H1 (cell line): ENCODE data around the gene RANBP17. TPM values are rescaled to one million over a fixed set of nuclear protein-coding genes. Genes with fewer than 3 reads are reported as not detected.

Experiments used
- CTCF ChIA-PET: fragments of 300-600 bp; sonication (Branson Sonifier 250); formaldehyde crosslinking; loops from one replicate; lab custom pipeline; 2021; ENCODE audit not compliant: partially characterized antibody; lab: Charles Lee
- POLR2A ChIA-PET: fragments of 300-600 bp; sonication (Branson Sonifier 250); formaldehyde crosslinking; loops from one replicate; lab custom pipeline; 2021; ENCODE audit warnings: inconsistent platforms; ENCODE audit not compliant: partially characterized antibody; lab: Charles Lee
- DNase-seq, 2 experiments: peaks; one replicate each; pipeline versions ENCODE4 v3.0.0 to v3.0.0-alpha.2; 2010 to 2022; ENCODE audit warnings: low spot score in 2 of 2, low read depth in 1 of 2, mixed read lengths in 1 of 2
- FAIRE-seq: peaks from 2 replicates; lab custom pipeline; 2011; peaks lifted over from hg19 to GRCh38; lab: Jason Lieb, UNC
- H2AFZ ChIP-seq: 2 replicates; pipeline ENCODE4 v1.8.1; 2012; ENCODE audit warnings: low read length, inconsistent platforms
- H2AK5ac ChIP-seq: 2 replicates; pipeline ENCODE4 v1.6.1; 2013; ENCODE audit warnings: low read depth, low read length
- H2BK120ac ChIP-seq: replicated peaks from 2 replicates; pipeline ENCODE3; 2013; ENCODE audit warnings: low read depth, low read length, inconsistent platforms
- H2BK12ac ChIP-seq: 2 replicates; pipeline ENCODE4 v1.6.1; 2013; ENCODE audit warnings: low read depth, low read length
- H2BK15ac ChIP-seq: 2 replicates; pipeline ENCODE4 v1.6.1; 2013; ENCODE audit warnings: low read length
- H2BK20ac ChIP-seq: 2 replicates; pipeline ENCODE4 v1.6.1; 2013; ENCODE audit warnings: low read length
- H2BK5ac ChIP-seq: 2 replicates; pipeline ENCODE4 v1.6.1; 2013; ENCODE audit warnings: low read depth, low read length
- H3K14ac ChIP-seq: 2 replicates; pipeline ENCODE4 v1.6.1; 2013; ENCODE audit warnings: inconsistent platforms; ENCODE audit not compliant: insufficient read length
- H3K18ac ChIP-seq: 2 replicates; pipeline ENCODE4 v1.6.1; 2013; ENCODE audit warnings: low read length; ENCODE audit errors: extremely low read depth
- H3K23ac ChIP-seq: 2 replicates; pipeline ENCODE4 v1.6.1; 2013; ENCODE audit warnings: inconsistent platforms; ENCODE audit not compliant: insufficient read length
- H3K23me2 ChIP-seq: 2 replicates; pipeline ENCODE4 v1.6.1; 2013; ENCODE audit warnings: low read depth, low read length
- H3K27ac ChIP-seq: 2 replicates; pipeline ENCODE4 v1.6.1; 2011; ENCODE audit warnings: low read depth, low read length, inconsistent platforms
- H3K27me3 ChIP-seq, 4 experiments: replicated peaks in 1 of 4; 1 replicate in 1 of 4; 2 replicates in 3 of 4; pipeline versions ENCODE4 v1.6.1 to v1.8.1; 2011 to 2013; ENCODE audit warnings: low read length in 3 of 4, mild to moderate bottlenecking in 3 of 4, inconsistent platforms in 2 of 4, mixed read lengths in 2 of 4, moderate library complexity in 1 of 4; ENCODE audit not compliant: control insufficient read depth in 3 of 4, insufficient read depth in 3 of 4; ENCODE audit errors: extremely low read depth in 1 of 4
- H3K36me3 ChIP-seq, 4 experiments: 2 replicates each; pipeline versions ENCODE4 v1.6.1 to v1.8.1; 2011 to 2013; ENCODE audit warnings: mild to moderate bottlenecking in 4 of 4, low read length in 3 of 4, moderate library complexity in 2 of 4, control low read depth in 1 of 4, inconsistent platforms in 1 of 4; ENCODE audit not compliant: insufficient read depth in 4 of 4, control insufficient read depth in 2 of 4
- H3K4ac ChIP-seq: replicated peaks from 2 replicates; pipeline ENCODE3; 2013; ENCODE audit warnings: low read length, low read depth, mixed read lengths, inconsistent platforms; ENCODE audit not compliant: insufficient read length
- H3K4me1 ChIP-seq, 4 experiments: replicated peaks in 1 of 4; 1 replicate in 1 of 4; 2 replicates in 3 of 4; pipeline versions ENCODE4 v1.6.1 to v1.8.1; 2011 to 2013; ENCODE audit warnings: low read length in 3 of 4, inconsistent platforms in 2 of 4, mixed read lengths in 1 of 4; ENCODE audit not compliant: insufficient read depth in 4 of 4, control insufficient read depth in 3 of 4
- H3K4me2 ChIP-seq, 2 experiments: 2 replicates each; pipeline versions ENCODE4 v1.6.1 to v1.8.1; 2011 to 2013; ENCODE audit warnings: low read depth in 2 of 2, low read length in 2 of 2, control low read depth in 1 of 2, inconsistent platforms in 1 of 2, mild to moderate bottlenecking in 1 of 2; ENCODE audit not compliant: insufficient read depth in 1 of 2
- H3K4me3 ChIP-seq, 4 experiments: fragments of 200-600, 300-600 bp in 1 of 4; sonication (generic), shearing (Covaris generic), sonication (Bioruptor Twin) in 1 of 4; 2 replicates each; pipeline versions ENCODE4 v1.5.1 to v1.8.1; 2011 to 2016; ENCODE audit warnings: low read length in 4 of 4, low read depth in 3 of 4, control low read depth in 2 of 4, inconsistent platforms in 2 of 4, mild to moderate bottlenecking in 2 of 4, mixed read lengths in 1 of 4, moderate library complexity in 1 of 4; ENCODE audit not compliant: insufficient read depth in 2 of 4; ENCODE audit errors: extremely low read depth in 1 of 4
- H3K56ac ChIP-seq: replicated peaks from 2 replicates; pipeline ENCODE3; 2013; ENCODE audit warnings: low read depth, mild to moderate bottlenecking, mixed read lengths, low read length, inconsistent platforms; ENCODE audit not compliant: insufficient read length
- H3K79me1 ChIP-seq: 2 replicates; pipeline ENCODE4 v1.6.1; 2013; ENCODE audit warnings: low read depth, low read length, control low read depth
- H3K79me2 ChIP-seq, 2 experiments: 2 replicates each; pipeline versions ENCODE4 v1.6.1 to v1.8.1; 2012 to 2013; ENCODE audit warnings: low read length in 2 of 2, mild to moderate bottlenecking in 2 of 2, inconsistent platforms in 1 of 2; ENCODE audit not compliant: insufficient read depth in 2 of 2, control insufficient read depth in 1 of 2
- H3K9ac ChIP-seq, 4 experiments: replicated peaks in 1 of 4; 1 replicate in 1 of 4; 2 replicates in 3 of 4; pipeline versions ENCODE4 v1.6.1 to v1.8.1; 2011 to 2013; ENCODE audit warnings: low read depth in 3 of 4, low read length in 3 of 4, control low read depth in 2 of 4, mild to moderate bottlenecking in 2 of 4, moderate library complexity in 2 of 4, inconsistent platforms in 1 of 4; ENCODE audit errors: extremely low read depth in 1 of 4
- H3K9me3 ChIP-seq, 2 experiments: 2 replicates each; pipeline versions ENCODE4 v1.6.1 to v1.8.1; 2012 to 2013; ENCODE audit warnings: mild to moderate bottlenecking in 2 of 2, moderate library complexity in 2 of 2, control low read depth in 1 of 2, inconsistent platforms in 1 of 2, low read depth in 1 of 2, low read length in 1 of 2, mixed read lengths in 1 of 2; ENCODE audit not compliant: insufficient read depth in 2 of 2
- H4K20me1 ChIP-seq, 2 experiments: replicated peaks in 1 of 2; 2 replicates each; pipeline versions ENCODE3 to v1.8.1; 2011 to 2013; ENCODE audit warnings: inconsistent platforms in 2 of 2, low read length in 2 of 2, mild to moderate bottlenecking in 1 of 2; ENCODE audit not compliant: insufficient read depth in 2 of 2, control insufficient read depth in 1 of 2
- H4K5ac ChIP-seq: 2 replicates; pipeline ENCODE4 v1.6.1; 2013; ENCODE audit warnings: low read length, low read depth, mixed read lengths, inconsistent platforms; ENCODE audit not compliant: insufficient read length
- H4K8ac ChIP-seq: 2 replicates; pipeline ENCODE4 v1.8.0; 2013; ENCODE audit warnings: mild to moderate bottlenecking, moderate library complexity, low read length, inconsistent platforms; ENCODE audit not compliant: insufficient read depth; ENCODE audit errors: extremely low read depth
- H4K91ac ChIP-seq: replicated peaks from 2 replicates; pipeline ENCODE3; 2013; ENCODE audit warnings: low read length, mixed read lengths, inconsistent platforms; ENCODE audit not compliant: insufficient read length
- ASH2L ChIP-seq: fragments of 200-600, 300-600 bp; sonication (generic); IDR thresholded peaks from one replicate; pipeline ENCODE4 v1.7.1; 2017; ENCODE audit warnings: low read length
- ATF2 ChIP-seq: IDR thresholded peaks from 2 replicates; pipeline ENCODE4 v1.6.1; 2012; ENCODE audit warnings: low read length, inconsistent platforms
- CHD2 ChIP-seq: IDR thresholded peaks from 2 replicates; pipeline ENCODE4 v1.6.1; 2012; ENCODE audit warnings: low read length, improper control_type of control experiment
- CTCF ChIP-seq, 3 experiments: IDR thresholded peaks; 1 replicate in 2 of 3; 2 replicates in 1 of 3; pipeline versions ENCODE4 v1.5.1 to v1.6.1; 2011; ENCODE audit warnings: low read length in 3 of 3, mild to moderate bottlenecking in 3 of 3, inconsistent platforms in 2 of 3, low read depth in 1 of 3, moderate library complexity in 1 of 3; ENCODE audit not compliant: insufficient read depth in 1 of 3; ENCODE audit errors: control extremely low read depth in 1 of 3
- EGR1 ChIP-seq: IDR thresholded peaks from 2 replicates; pipeline ENCODE4 v1.6.1; 2011; ENCODE audit warnings: low read depth, low read length, borderline replicate concordance
- KDM5A ChIP-seq: fragments of 200-600 bp; IDR thresholded peaks from 2 replicates; pipeline ENCODE4 v1.7.1; 2012; ENCODE audit warnings: mild to moderate bottlenecking, low read length, inconsistent platforms, mixed read lengths
- RBBP5 ChIP-seq: IDR thresholded peaks from 2 replicates; pipeline ENCODE4 v1.7.1; 2012; ENCODE audit warnings: low read depth, mild to moderate bottlenecking, inconsistent platforms, low read length, moderate library complexity, borderline replicate concordance
- RNF2 ChIP-seq: fragments of 200-900, 300-1000 bp; sonication (generic); IDR thresholded peaks from 2 replicates; pipeline ENCODE4 v1.7.1; 2016; ENCODE audit warnings: borderline replicate concordance, low read depth, mild to moderate bottlenecking, antibody characterized with exemption, low read length; ENCODE audit not compliant: poor library complexity, severe bottlenecking; ENCODE audit errors: missing control alignments
- SIN3A ChIP-seq, 2 experiments: IDR thresholded peaks in 1 of 2; conservative IDR thresholded peaks in 1 of 2; 2 replicates each; pipeline ENCODE4 v1.6.1; 2011 to 2012; ENCODE audit warnings: low read length in 2 of 2, improper control_type of control experiment in 1 of 2, low read depth in 1 of 2, mild to moderate bottlenecking in 1 of 2
- SIX5 ChIP-seq: IDR thresholded peaks from 2 replicates; pipeline ENCODE4 v1.6.1; 2011; ENCODE audit warnings: mild to moderate bottlenecking, low read depth, low read length
- WGBS, 2 experiments: shearing (Covaris generic) in 1 of 2; methylation state at CpG; one replicate each; pipeline versions ENCODE4 v1.1.6 to v1.1.7; 2013 to 2015; ENCODE audit warnings: low lambda C conversion rate in 2 of 2, mixed read lengths in 2 of 2, inconsistent platforms in 1 of 2, low coverage in 1 of 2, missing lambda C conversion rate in 1 of 2; ENCODE audit not compliant: insufficient replicate concordance in 2 of 2, insufficient coverage in 1 of 2, insufficient read length in 1 of 2; ENCODE audit errors: extremely low coverage in 1 of 2, missing lambda C conversion rate in 1 of 2; 5-methylcytosine and 5-hydroxymethylcytosine counted together
- polyA plus RNA-seq, 7 experiments: library from polyadenylated mRNA; depleted of rRNA in 3 of 7; stranded (reverse) in 5 of 7; unstranded in 2 of 7; fragments of >200 nt in 5 of 7; fragments of 200-250 nt in 2 of 7; gene quantifications; 1 replicate in 5 of 7; 2 replicates in 1 of 7; 4 replicates in 1 of 7; pipeline versions ENCODE4 v1.2.1 to v1.2.3, GENCODE V29; 2011 to 2013; ENCODE audit warnings: missing spikeins in 2 of 7, mixed read lengths in 2 of 7
- total RNA-seq: library from RNA; stranded (reverse); fragmentation: NEBNext Ultra II Directional; extraction: Animal tissue kit (Norgen Biotek cat#: 25700); gene quantifications from 2 replicates; pipeline ENCODE4 v1.2.1, GENCODE V29; 2021

The RANBP17 gene
- total and polyA plus RNA-seq, 2 of the 8 experiments (the other 6 are each of a cell fraction or from before 2014, with no cell fraction given), result 8.6 to 21.3 TPM

GRCh38 chr5:171029401-171029800, 167.6 kb downstream of the RANBP17 start:
- no peak overlapping the region for H3K4ac ChIP-seq
- CTCF ChIA-PET, result no interaction called here
- no peak overlapping the region for H4K5ac ChIP-seq
- H2BK5ac ChIP-seq, result no peak overlapping the region
- H3K79me2 ChIP-seq, result no peaks in the 10 kb centered on the region
- no peak overlapping the region for H2BK20ac ChIP-seq
- no peaks in the 10 kb centered on the region for H3K4me1 ChIP-seq
- DNase-seq (no peak), FAIRE-seq (no peak)
- no peak overlapping the region for H2BK12ac ChIP-seq
- H3K4me3 ChIP-seq, result no peak overlapping the region
- no peak overlapping the region for H3K14ac ChIP-seq
- POLR2A ChIA-PET, result no interaction called here
- H2AFZ ChIP-seq, result no peak overlapping the region
- H2AK5ac ChIP-seq, result no peak overlapping the region
- no peak overlapping the region for H2BK120ac ChIP-seq
- H3K27me3 ChIP-seq, result no peaks in the 10 kb centered on the region
- no peaks in the 10 kb centered on the region; a peak in 1 of 8 replicates for H3K36me3 ChIP-seq
- no peak overlapping the region for H3K4me2 ChIP-seq
- no peaks in the 10 kb centered on the region for H3K23me2 ChIP-seq
- H4K91ac ChIP-seq, result no peak overlapping the region
- no peak overlapping the region for H3K23ac ChIP-seq
- no peak overlapping the region for H3K18ac ChIP-seq
- H3K56ac ChIP-seq, result no peak overlapping the region
- H3K79me1 ChIP-seq, result no peaks in the 10 kb centered on the region
- no peak overlapping the region for H2BK15ac ChIP-seq
- H4K8ac ChIP-seq, result no peak overlapping the region
- H3K9ac ChIP-seq, result no peak overlapping the region
- WGBS, 2 experiments, result 87% methylated on average over 3 of the region's 3 CpGs; no CpG with 5 or more reads in 1 of the 2 experiments
- H4K20me1 ChIP-seq, result no peaks in the 10 kb centered on the region
- no peaks in the 10 kb centered on the region for H3K9me3 ChIP-seq
- H3K27ac ChIP-seq, result no peak overlapping the region
- TF ChIP-seq RBBP5, result no peak
- no peak for TF ChIP-seq SIN3A (conservative IDR thresholded peaks at IDR 0.05 in 1 of 2, IDR thresholded peaks at IDR 0.05 in 1 of 2; ENCODE audit: low read depth in 1 of 2, low read length in 2 of 2)
- TF ChIP-seq SIX5, result no peak
- TF ChIP-seq KDM5A, result no peak
- TF ChIP-seq RNF2, result no peak
- TF ChIP-seq EGR1, result no peak
- TF ChIP-seq ATF2, result no peak
- no peak for TF ChIP-seq ASH2L
- TF ChIP-seq CTCF (IDR thresholded peaks at IDR 0.05; ENCODE audit: control extremely low read depth in 1 of 3, insufficient read depth in 1 of 3, low read depth in 1 of 3, low read length in 3 of 3), result no peak
- no peak for TF ChIP-seq CHD2
